ENCODE data around the gene SFSWAP. TPM values are rescaled to one million over a fixed set of nuclear protein-coding genes. Genes with fewer than 3 reads are reported as not detected.
A peak's percentile ranks its signal among the peaks of the same experiment; 100 is the strongest.

SFSWAP gene
- total RNA-seq, 1 donor from 2014 or later, result 59.8 TPM

- DNase-seq (ENCODE audit: low spot score), result no peak
Observed at GRCh38 chr12:131815131-131815530, 104.2 kb downstream of the SFSWAP start.

- DNase-seq (ENCODE audit: low spot score), result no peak
Observed at GRCh38 chr12:131816495-131816894, 105.6 kb downstream of the SFSWAP start.

GRCh38 chr12:131817241-131817640 lies 106.4 kb downstream of the SFSWAP start:
- no peak for DNase-seq (ENCODE audit: low spot score)

- no peak for DNase-seq (ENCODE audit: low spot score)
Observed at GRCh38 chr12:131818821-131819585, 108.1 kb downstream of the SFSWAP start.

GRCh38 chr12:131824450-131824849 lies 113.6 kb downstream of the SFSWAP start:
- DNase-seq (ENCODE audit: low spot score), result no peak

GRCh38 chr12:131825146-131825892 lies 114.4 kb downstream of the SFSWAP start:
- no peak for DNase-seq (ENCODE audit: low spot score)

GRCh38 chr12:131826097-131826928 lies 115.4 kb downstream of the SFSWAP start:
- no peak for DNase-seq (ENCODE audit: low spot score)

- DNase-seq (ENCODE audit: low spot score), result no peak
Observed at GRCh38 chr12:131827961-131828534, 117.2 kb downstream of the SFSWAP start, which contains the start of gene MMP17. Gene MMP17, plus strand, starts transcription at chr12:131828393. Its CDS starts 102 bp downstream, at chr12:131828495.

- DNase-seq (ENCODE audit: low spot score), result no peak
Observed at GRCh38 chr12:131828671-131829355, 117.9 kb downstream of the SFSWAP start.

GRCh38 chr12:131829356-131829747 lies 118.5 kb downstream of the SFSWAP start:
- DNase-seq (ENCODE audit: low spot score), result no peak

GRCh38 chr12:131829791-131830334 lies 119.0 kb downstream of the SFSWAP start:
- no peak for DNase-seq (ENCODE audit: low spot score)

- DNase-seq (ENCODE audit: low spot score), result peak; percentile 79
Observed at GRCh38 chr12:131830335-131830913, 119.5 kb downstream of the SFSWAP start.

- DNase-seq (ENCODE audit: low spot score), result no peak
Observed at GRCh38 chr12:131830914-131831571, 120.2 kb downstream of the SFSWAP start.

- DNase-seq (ENCODE audit: low spot score), result no peak
Observed at GRCh38 chr12:131831635-131832041, 120.7 kb downstream of the SFSWAP start.

- peak; percentile 45 for DNase-seq (ENCODE audit: low spot score)
Observed at GRCh38 chr12:131832321-131833231, 121.7 kb downstream of the SFSWAP start.

- peak; percentile 40 for DNase-seq (ENCODE audit: low spot score)
Observed at GRCh38 chr12:131833288-131833895, 122.5 kb downstream of the SFSWAP start.

GRCh38 chr12:131833896-131834641 lies 123.2 kb downstream of the SFSWAP start:
- DNase-seq (ENCODE audit: low spot score), result peak; percentile 39
